ENCODE measurements around the gene FALEC. TPM values are rescaled to one million over a fixed set of nuclear protein-coding genes. Genes with fewer than 3 reads are reported as not detected.

The FALEC gene
- total RNA-seq, 1 donor from 2014 or later, result not detected

DNA sequence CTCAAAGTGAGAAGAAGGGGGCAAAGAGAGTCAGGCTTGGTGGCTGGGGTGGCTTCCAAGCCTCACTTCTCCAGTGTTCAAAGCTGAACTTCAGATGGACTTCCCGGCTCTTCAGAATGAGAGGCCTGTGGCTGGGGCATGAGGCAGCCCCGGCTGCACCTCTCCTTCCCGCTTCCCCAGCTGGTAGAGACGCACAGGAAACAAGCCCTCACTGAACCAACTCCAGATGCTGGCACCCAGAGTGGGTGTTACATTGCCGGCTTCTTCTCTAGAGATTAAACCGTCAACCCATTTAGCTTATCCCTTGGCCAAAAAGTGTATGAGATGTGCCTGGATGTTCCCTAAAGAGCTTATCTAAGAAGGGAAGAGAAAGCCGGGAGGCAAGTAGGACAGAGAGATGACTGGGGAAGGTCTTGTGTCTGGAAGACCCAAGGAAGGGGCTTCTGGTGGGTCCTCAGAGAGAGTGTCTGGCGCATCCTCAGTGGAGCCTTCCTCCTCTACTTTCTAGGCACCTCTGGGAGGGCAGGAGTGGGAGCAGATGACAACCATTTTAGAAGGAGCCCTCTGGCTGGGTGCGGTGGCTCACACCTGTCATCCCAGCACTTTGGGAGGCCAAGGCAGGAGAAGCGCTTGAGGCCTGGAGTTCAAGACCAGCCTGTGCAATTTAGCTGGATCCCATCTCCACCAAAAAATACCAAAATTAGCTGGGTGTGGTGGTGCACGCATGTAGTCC, 35.7 kb downstream of the FALEC start:
- DNase-seq (ENCODE audit: low read depth) (no peak), FAIRE-seq (no peak)
- Histone ChIP-seq H3K27me3 (ENCODE audit: control insufficient read depth, insufficient read depth, low read length) (no peaks in the 10 kb centered on the region), H3K4me3 (ENCODE audit: low read depth, low read length) (no peak overlapping the region), H3K36me3 (ENCODE audit: control insufficient read depth, insufficient read depth, low read length) (peaks cover 4% of the 10 kb centered on the region)
- TF ChIP-seq, protein P1, sequence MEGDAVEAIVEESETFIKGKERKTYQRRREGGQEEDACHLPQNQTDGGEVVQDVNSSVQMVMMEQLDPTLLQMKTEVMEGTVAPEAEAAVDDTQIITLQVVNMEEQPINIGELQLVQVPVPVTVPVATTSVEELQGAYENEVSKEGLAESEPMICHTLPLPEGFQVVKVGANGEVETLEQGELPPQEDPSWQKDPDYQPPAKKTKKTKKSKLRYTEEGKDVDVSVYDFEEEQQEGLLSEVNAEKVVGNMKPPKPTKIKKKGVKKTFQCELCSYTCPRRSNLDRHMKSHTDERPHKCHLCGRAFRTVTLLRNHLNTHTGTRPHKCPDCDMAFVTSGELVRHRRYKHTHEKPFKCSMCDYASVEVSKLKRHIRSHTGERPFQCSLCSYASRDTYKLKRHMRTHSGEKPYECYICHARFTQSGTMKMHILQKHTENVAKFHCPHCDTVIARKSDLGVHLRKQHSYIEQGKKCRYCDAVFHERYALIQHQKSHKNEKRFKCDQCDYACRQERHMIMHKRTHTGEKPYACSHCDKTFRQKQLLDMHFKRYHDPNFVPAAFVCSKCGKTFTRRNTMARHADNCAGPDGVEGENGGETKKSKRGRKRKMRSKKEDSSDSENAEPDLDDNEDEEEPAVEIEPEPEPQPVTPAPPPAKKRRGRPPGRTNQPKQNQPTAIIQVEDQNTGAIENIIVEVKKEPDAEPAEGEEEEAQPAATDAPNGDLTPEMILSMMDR (IDR thresholded peaks at IDR 0.05; ENCODE audit: insufficient read depth, low read length, severe bottlenecking), result no peak

DNA sequence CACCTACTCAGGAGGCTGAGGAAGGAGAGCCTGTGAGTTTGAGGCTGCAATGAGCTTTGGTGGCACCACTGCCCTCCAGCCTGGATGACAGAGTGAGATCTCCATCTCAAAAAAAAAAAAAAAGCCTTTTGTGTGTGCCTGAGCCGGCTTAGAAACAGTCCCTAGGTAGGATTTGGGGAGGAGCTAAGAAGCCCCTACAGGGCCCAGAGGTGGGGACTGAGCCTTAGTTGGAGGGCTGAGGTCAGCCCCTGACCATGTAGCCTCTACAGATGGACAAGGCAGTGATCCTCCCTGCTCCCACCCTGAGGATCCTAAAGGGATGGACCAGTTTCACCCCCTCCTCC, 36.2 kb downstream of the FALEC start:
- no peak for FAIRE-seq

DNA sequence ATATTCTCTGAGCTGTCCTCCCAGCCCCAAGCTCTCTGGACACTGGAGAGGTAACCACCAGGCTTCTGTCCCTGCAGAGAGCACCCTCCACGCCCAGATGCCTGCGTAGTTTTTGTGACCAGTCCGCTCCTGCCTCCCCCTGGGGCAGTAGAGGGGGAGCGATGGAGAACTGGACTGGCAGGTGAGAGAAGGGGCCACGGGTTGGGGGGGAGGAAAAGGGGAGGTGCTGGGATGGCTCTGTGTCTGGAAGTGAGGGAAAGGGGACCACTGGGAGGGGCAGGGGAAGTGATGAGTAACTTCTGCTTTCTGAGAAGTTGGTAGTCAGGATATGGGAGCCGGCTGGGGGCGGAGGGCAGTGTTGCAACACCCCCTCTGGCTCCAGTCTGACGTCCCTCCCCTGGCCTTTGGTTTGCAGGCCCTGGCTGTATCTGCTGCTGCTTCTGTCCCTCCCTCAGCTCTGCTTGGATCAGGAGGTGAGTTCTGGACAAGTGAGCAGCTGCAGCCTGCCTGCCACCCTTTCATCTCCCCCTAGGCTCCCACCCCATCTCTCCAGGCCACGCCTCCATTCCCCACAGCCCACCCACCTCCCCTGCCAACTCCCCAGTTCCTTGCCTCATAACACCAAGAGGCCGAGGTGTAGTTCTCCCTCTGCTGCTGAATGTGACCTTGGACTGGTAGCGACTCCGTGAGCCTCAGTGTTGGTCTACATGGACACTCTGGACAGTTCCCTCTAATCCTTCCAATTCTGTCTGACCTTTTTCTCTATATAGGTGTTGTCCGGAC, 36.8 kb downstream of the FALEC start:
- no peak overlapping the region for H3K4me3 ChIP-seq (ENCODE audit: low read depth, low read length)
- H3K36me3 ChIP-seq (ENCODE audit: control insufficient read depth, insufficient read depth, low read length), result peaks cover 7% of the 10 kb centered on the region
- H3K27me3 ChIP-seq (ENCODE audit: control insufficient read depth, insufficient read depth, low read length), result no peaks in the 10 kb centered on the region
- TF ChIP-seq, protein P1 (IDR thresholded peaks at IDR 0.05; ENCODE audit: insufficient read depth, low read length, severe bottlenecking), result no peak
- DNase-seq (ENCODE audit: low read depth) (peak; percentile 87), FAIRE-seq (no peak)

More for the DNA sequence above, 36.2 kb downstream of the FALEC start:
- DNase-seq (ENCODE audit: low read depth), result no peak
- Histone ChIP-seq H3K4me3 (ENCODE audit: low read depth, low read length) (no peak overlapping the region), H3K27me3 (ENCODE audit: control insufficient read depth, insufficient read depth, low read length) (no peaks in the 10 kb centered on the region), H3K36me3 (ENCODE audit: control insufficient read depth, insufficient read depth, low read length) (peaks cover 4% of the 10 kb centered on the region)
- TF ChIP-seq, protein P1 (IDR thresholded peaks at IDR 0.05; ENCODE audit: insufficient read depth, low read length, severe bottlenecking), result no peak

DNA sequence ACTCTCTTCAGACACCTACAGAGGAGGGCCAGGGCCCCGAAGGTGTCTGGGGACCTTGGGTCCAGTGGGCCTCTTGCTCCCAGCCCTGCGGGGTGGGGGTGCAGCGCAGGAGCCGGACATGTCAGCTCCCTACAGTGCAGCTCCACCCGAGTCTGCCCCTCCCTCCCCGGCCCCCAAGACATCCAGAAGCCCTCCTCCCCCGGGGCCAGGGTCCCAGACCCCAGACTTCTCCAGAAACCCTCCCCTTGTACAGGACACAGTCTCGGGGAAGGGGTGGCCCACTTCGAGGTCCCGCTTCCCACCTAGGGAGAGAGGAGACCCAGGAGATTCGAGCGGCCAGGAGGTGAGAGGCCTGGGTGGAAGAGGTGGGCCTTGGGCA, 37.3 kb downstream of the FALEC start:
- TF ChIP-seq, protein P1 (IDR thresholded peaks at IDR 0.05; ENCODE audit: insufficient read depth, low read length, severe bottlenecking), result no peak
- H3K36me3 ChIP-seq (ENCODE audit: control insufficient read depth, insufficient read depth, low read length), result peaks cover 7% of the 10 kb centered on the region
- H3K4me3 ChIP-seq (ENCODE audit: low read depth, low read length), result no peak overlapping the region
- FAIRE-seq (no peak), DNase-seq (ENCODE audit: low read depth) (no peak)
- H3K27me3 ChIP-seq (ENCODE audit: control insufficient read depth, insufficient read depth, low read length), result no peaks in the 10 kb centered on the region

DNA sequence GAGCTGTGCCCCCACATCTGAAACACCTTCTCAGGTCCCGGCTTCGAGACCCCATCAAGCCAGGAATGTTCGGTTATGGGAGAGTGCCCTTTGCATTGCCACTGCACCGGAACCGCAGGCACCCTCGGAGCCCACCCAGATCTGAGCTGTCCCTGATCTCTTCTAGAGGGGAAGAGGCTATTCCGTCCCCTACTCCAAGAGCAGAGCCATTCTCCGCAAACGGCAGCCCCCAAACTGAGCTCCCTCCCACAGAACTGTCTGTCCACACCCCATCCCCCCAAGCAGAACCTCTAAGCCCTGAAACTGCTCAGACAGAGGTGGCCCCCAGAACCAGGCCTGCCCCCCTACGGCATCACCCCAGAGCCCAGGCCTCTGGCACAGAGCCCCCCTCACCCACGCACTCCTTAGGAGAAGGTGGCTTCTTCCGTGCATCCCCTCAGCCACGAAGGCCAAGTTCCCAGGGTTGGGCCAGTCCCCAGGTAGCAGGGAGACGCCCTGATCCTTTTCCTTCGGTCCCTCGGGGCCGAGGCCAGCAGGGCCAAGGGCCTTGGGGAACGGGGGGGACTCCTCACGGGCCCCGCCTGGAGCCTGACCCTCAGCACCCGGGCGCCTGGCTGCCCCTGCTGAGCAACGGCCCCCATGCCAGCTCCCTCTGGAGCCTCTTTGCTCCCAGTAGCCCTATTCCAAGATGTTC, 38.0 kb downstream of the FALEC start:
- Histone ChIP-seq H3K36me3 (ENCODE audit: control insufficient read depth, insufficient read depth, low read length) (peaks cover 9% of the 10 kb centered on the region), H3K27me3 (ENCODE audit: control insufficient read depth, insufficient read depth, low read length) (no peaks in the 10 kb centered on the region), H3K4me3 (ENCODE audit: low read depth, low read length) (no peak overlapping the region)
- no peak for DNase-seq (ENCODE audit: low read depth)
- FAIRE-seq, result no peak
- TF ChIP-seq, protein P1 (IDR thresholded peaks at IDR 0.05; ENCODE audit: insufficient read depth, low read length, severe bottlenecking), result no peak

All from bronchial epithelial cell (primary cell).